ENCODE measurements around the gene EPB41L5. TPM values are rescaled to one million over a fixed set of nuclear protein-coding genes. Genes with fewer than 3 reads are reported as not detected.
A peak's percentile ranks its signal among the peaks of the same experiment; 100 is the strongest.

The EPB41L5 gene
- total RNA-seq: 10 to 100 TPM; 28.4 to 64.5 (median 44.3) TPM
- 10 to 100 TPM in 1 of 3 donors, 1 to 10 TPM in 2; 5.3 to 13.4 (median 7.3) TPM for polyA plus RNA-seq
- long read RNA-seq, donor 1: 0 reads
- long read RNA-seq, donor 2, partial matches to known transcripts: 5 of 5 reads
- long read RNA-seq, donor 2, other reads (novel, unspliced or antisense): 0 of 5 reads
- long read RNA-seq, donor 3: 0 reads
- long read RNA-seq, donor 4: 0 reads
- long read RNA-seq, donor 5, full-length matches to known transcripts: 4 of 4 reads
- long read RNA-seq, donor 5, partial matches to known transcripts: 0 of 4 reads
- long read RNA-seq, donor 5, other reads (novel, unspliced or antisense): 0 of 4 reads
- long read RNA-seq, donor 6: 0 reads
- long read RNA-seq, donor 7, partial matches to known transcripts: 7 of 8 reads
- long read RNA-seq, donor 7, other reads (novel, unspliced or antisense): 0 of 8 reads
- long read RNA-seq, donor 8, partial matches to known transcripts: 0 of 2 reads
- long read RNA-seq, donor 8, other reads (novel, unspliced or antisense): 0 of 2 reads
- long read RNA-seq, donor 9, full-length matches to known transcripts: 3 of 3 reads
- long read RNA-seq, donor 9, partial matches to known transcripts: 0 of 3 reads
- long read RNA-seq, donor 9, other reads (novel, unspliced or antisense): 0 of 3 reads
- long read RNA-seq, donor 10: 0 reads

- H3K4me3 ChIP-seq: peak within 1 kb of the TSS; percentile 77 to 99 (median 84)
- TF ChIP-seq POLR2AphosphoS5 (IDR thresholded peaks at IDR 0.05) (peak in 1 of 3 donors; percentile 53), CTCF (IDR thresholded peaks at IDR 0.05) (no peak), POLR2A (IDR thresholded peaks at IDR 0.05) (peak in 1 of 4 donors; percentile 15), EP300 (IDR thresholded peaks at IDR 0.05) (no peak)
- DNase-seq: peak; percentile 95 to 98
- H3K36me3 ChIP-seq: no peaks in the 10 kb centered on the region
- peak within 1 kb of the TSS; percentile 91 to 97 (median 94) for H3K27ac ChIP-seq
- H3K27me3 ChIP-seq: no peaks in the 10 kb centered on the region
- intact Hi-C loops (cut with DNase I; ENCODE audit: low total_unique reads): no loop called here
- 0 to 1% (median 1%) methylated on average over 25 to 104 of the region's 104 CpGs for WGBS, 5 donors
- H3K9me3 ChIP-seq: no peaks in the 10 kb centered on the region
- peaks cover 0 to 41% (median 29%) of the 10 kb centered on the region in 4 donors for H3K4me1 ChIP-seq
Measured at GRCh38 chr2:120012771-120013596, at the start of gene EPB41L5. EPB41L5 (plus strand) TSS chr2:120013077; CDS start chr2:120019085, 6,008 bp downstream.

- Histone ChIP-seq H3K27ac (no peak overlapping the region), H3K9me3 (no peaks in the 10 kb centered on the region), H3K27me3 (no peaks in the 10 kb centered on the region), H3K4me3 (no peak overlapping the region), H3K36me3 (peaks cover 0 to 12% (median 4%) of the 10 kb centered on the region in 4 donors), H3K4me1 (no peaks in the 10 kb centered on the region)
- DNase-seq: no peak
- TF ChIP-seq CTCF (IDR thresholded peaks at IDR 0.05) (no peak), POLR2AphosphoS5 (IDR thresholded peaks at IDR 0.05) (no peak), POLR2A (IDR thresholded peaks at IDR 0.05) (no peak), EP300 (IDR thresholded peaks at IDR 0.05) (no peak)
- intact Hi-C loops (cut with DNase I; ENCODE audit: low total_unique reads): no loop called here
Measured at GRCh38 chr2:119981896-119982295, 31.0 kb upstream of the EPB41L5 start.

- intact Hi-C loops (cut with DNase I; ENCODE audit: low total_unique reads): no loop called here
- Histone ChIP-seq H3K4me3 (no peak overlapping the region), H3K9me3 (no peaks in the 10 kb centered on the region), H3K27ac (no peak overlapping the region), H3K4me1 (no peaks in the 10 kb centered on the region), H3K27me3 (no peaks in the 10 kb centered on the region), H3K36me3 (peaks cover 0 to 6% (median 1%) of the 10 kb centered on the region in 4 donors)
- DNase-seq: peak in 1 of 2 donors; percentile 33
- TF ChIP-seq POLR2A (IDR thresholded peaks at IDR 0.05) (no peak), CTCF (IDR thresholded peaks at IDR 0.05) (no peak)
- WGBS, 5 donors: 61 to 68% (median 62%) methylated on average over 2 of the region's 2 CpGs
Measured at GRCh38 chr2:119982506-119982905, 30.4 kb upstream of the EPB41L5 start.

- no peak overlapping the region for H3K4me3 ChIP-seq
- intact Hi-C loops (cut with DNase I; ENCODE audit: low total_unique reads): no loop called here
- WGBS, 5 donors: 52 to 91% (median 81%) methylated on average over 3 of the region's 3 CpGs
- H3K27ac ChIP-seq: no peak overlapping the region
- H3K27me3 ChIP-seq: no peaks in the 10 kb centered on the region
- H3K36me3 ChIP-seq: no peaks in the 10 kb centered on the region
- no peaks in the 10 kb centered on the region for H3K4me1 ChIP-seq
- TF ChIP-seq POLR2AphosphoS5 (IDR thresholded peaks at IDR 0.05): no peak
- no peak for TF ChIP-seq EP300 (IDR thresholded peaks at IDR 0.05)
- no peak for TF ChIP-seq POLR2A (IDR thresholded peaks at IDR 0.05)
- no peak for TF ChIP-seq CTCF (IDR thresholded peaks at IDR 0.05)
- no peak for DNase-seq
- H3K9me3 ChIP-seq: no peaks in the 10 kb centered on the region
Measured at GRCh38 chr2:119983108-119983507, 29.8 kb upstream of the EPB41L5 start.

Data from stomach (tissue), 19 donors.